ENCODE measurements around the gene SGCE. TPM values are rescaled to one million over a fixed set of nuclear protein-coding genes. Genes with fewer than 3 reads are reported as not detected.

The SGCE gene
- total and polyA plus RNA-seq, 9 of the 15 experiments (the other 6 are each of a cell fraction or from before 2014, with no cell fraction given): 0.09 to 0.46 (median 0.28) TPM; not detected in 5

DNA sequence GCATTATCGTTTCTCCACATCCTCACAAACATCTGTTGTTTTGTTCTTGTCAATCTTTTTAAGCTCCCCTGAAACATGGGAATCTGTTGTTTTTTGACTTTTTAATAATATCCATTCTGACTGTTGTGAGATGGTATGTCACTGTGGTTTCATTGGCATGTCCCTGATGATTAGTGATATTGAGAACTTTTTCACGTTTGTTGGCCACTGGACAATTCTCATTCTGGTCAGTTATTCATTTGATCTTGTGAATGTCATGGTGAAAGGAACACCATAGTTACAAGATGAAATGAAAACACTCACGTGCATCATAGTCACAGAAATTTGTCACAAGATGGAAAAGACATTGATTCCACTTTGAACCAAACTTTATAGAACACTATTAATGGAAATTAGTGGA, 20.5 kb upstream of the SGCE start:
- WGBS (ENCODE audit: insufficient coverage, low coverage, missing lambda C conversion rate): 2% methylated on average over 3 of the region's 3 CpGs
- Histone ChIP-seq H3K4me2 (ENCODE audit: insufficient read depth, low read length) (no peak overlapping the region), H3K27me3 (ENCODE audit: control insufficient read depth in 2 of 2, insufficient read depth in 2 of 2, low read length in 2 of 2) (no peaks in the 10 kb centered on the region), H3K4me3 (no peak overlapping the region), H3K27ac (ENCODE audit: extremely low read depth, low read depth, low read length) (no peak overlapping the region), H3K9me3 (replicated peaks; ENCODE audit: control insufficient read depth, insufficient read depth, low read depth, low read length) (no peaks in the 10 kb centered on the region), H3K9ac (ENCODE audit: insufficient read depth in 1 of 2, low read depth in 2 of 2, low read length in 2 of 2) (no peak overlapping the region), H3K9me1 (ENCODE audit: control insufficient read depth, insufficient read depth, low read length) (no peaks in the 10 kb centered on the region), H3K79me2 (ENCODE audit: control insufficient read depth, insufficient read depth, low read length) (no peaks in the 10 kb centered on the region), H2AFZ (ENCODE audit: low read depth, low read length) (no peak overlapping the region), H3K4me1 (replicated peaks in 1 of 2; ENCODE audit: control insufficient read depth in 2 of 2, insufficient read depth in 2 of 2, low read length in 2 of 2) (no peaks in the 10 kb centered on the region), H4K20me1 (replicated peaks; ENCODE audit: control insufficient read depth, insufficient read depth, low read length) (no peaks in the 10 kb centered on the region), H3K36me3 (ENCODE audit: control insufficient read depth, insufficient read depth, low read length) (no peaks in the 10 kb centered on the region)
- FAIRE-seq: no peak
- in situ Hi-C loops (cut with MboI) (no loop called here), intact Hi-C loops (cut with micrococcal nuclease) (no loop called here)
- CTCF ChIA-PET (ENCODE audit: low intra/inter-chr PET ratio): no interaction called here
- BruUV-seq (replicated peaks): no TSS peak
- no peak for ATAC-seq
- POLR2A ChIA-PET: no interaction called here
- no peak for DNase-seq (ENCODE audit: extremely low read depth in 1 of 4, low spot score in 3 of 4)
- TF ChIP-seq, protein P1, sequence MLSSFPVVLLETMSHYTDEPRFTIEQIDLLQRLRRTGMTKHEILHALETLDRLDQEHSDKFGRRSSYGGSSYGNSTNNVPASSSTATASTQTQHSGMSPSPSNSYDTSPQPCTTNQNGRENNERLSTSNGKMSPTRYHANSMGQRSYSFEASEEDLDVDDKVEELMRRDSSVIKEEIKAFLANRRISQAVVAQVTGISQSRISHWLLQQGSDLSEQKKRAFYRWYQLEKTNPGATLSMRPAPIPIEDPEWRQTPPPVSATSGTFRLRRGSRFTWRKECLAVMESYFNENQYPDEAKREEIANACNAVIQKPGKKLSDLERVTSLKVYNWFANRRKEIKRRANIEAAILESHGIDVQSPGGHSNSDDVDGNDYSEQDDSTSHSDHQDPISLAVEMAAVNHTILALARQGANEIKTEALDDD (IDR thresholded peaks at IDR 0.05): no peak
- TF ChIP-seq CHCHD3 (CRISPR knock-in tag; IDR thresholded peaks at IDR 0.05) (no peak), ZFX (CRISPR knock-in tag; IDR thresholded peaks at IDR 0.05) (no peak), PHB (CRISPR knock-in tag; IDR thresholded peaks at IDR 0.05) (no peak), SMAD3 (CRISPR knock-in tag; conservative IDR thresholded peaks at IDR 0.05) (no peak), ZNF354B (CRISPR knock-in tag; IDR thresholded peaks at IDR 0.05) (no peak), FIP1L1 (IDR thresholded peaks at IDR 0.05; ENCODE audit: low read depth, low read length, poor library complexity, severe bottlenecking) (no peak), ZKSCAN8 (CRISPR knock-in tag; IDR thresholded peaks at IDR 0.05) (no peak), SETDB1 (IDR thresholded peaks at IDR 0.05; ENCODE audit: low read length) (no peak), CREB1 (IDR thresholded peaks at IDR 0.05) (no peak), CREB1 (CRISPR knock-in tag; IDR thresholded peaks at IDR 0.05) (no peak), POU5F1 (IDR thresholded peaks at IDR 0.05; ENCODE audit: borderline replicate concordance, low read depth, low read length, partially characterized antibody) (no peak), MEIS2 (IDR thresholded peaks at IDR 0.05; ENCODE audit: partially characterized antibody) (no peak), ZNF551 (CRISPR knock-in tag; IDR thresholded peaks at IDR 0.05) (no peak)
- TF ChIP-seq, protein P2, sequence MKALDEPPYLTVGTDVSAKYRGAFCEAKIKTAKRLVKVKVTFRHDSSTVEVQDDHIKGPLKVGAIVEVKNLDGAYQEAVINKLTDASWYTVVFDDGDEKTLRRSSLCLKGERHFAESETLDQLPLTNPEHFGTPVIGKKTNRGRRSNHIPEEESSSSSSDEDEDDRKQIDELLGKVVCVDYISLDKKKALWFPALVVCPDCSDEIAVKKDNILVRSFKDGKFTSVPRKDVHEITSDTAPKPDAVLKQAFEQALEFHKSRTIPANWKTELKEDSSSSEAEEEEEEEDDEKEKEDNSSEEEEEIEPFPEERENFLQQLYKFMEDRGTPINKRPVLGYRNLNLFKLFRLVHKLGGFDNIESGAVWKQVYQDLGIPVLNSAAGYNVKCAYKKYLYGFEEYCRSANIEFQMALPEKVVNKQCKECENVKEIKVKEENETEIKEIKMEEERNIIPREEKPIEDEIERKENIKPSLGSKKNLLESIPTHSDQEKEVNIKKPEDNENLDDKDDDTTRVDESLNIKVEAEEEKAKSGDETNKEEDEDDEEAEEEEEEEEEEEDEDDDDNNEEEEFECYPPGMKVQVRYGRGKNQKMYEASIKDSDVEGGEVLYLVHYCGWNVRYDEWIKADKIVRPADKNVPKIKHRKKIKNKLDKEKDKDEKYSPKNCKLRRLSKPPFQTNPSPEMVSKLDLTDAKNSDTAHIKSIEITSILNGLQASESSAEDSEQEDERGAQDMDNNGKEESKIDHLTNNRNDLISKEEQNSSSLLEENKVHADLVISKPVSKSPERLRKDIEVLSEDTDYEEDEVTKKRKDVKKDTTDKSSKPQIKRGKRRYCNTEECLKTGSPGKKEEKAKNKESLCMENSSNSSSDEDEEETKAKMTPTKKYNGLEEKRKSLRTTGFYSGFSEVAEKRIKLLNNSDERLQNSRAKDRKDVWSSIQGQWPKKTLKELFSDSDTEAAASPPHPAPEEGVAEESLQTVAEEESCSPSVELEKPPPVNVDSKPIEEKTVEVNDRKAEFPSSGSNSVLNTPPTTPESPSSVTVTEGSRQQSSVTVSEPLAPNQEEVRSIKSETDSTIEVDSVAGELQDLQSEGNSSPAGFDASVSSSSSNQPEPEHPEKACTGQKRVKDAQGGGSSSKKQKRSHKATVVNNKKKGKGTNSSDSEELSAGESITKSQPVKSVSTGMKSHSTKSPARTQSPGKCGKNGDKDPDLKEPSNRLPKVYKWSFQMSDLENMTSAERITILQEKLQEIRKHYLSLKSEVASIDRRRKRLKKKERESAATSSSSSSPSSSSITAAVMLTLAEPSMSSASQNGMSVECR (CRISPR knock-in tag; IDR thresholded peaks at IDR 0.05): no peak
- TF ChIP-seq, protein P3, sequence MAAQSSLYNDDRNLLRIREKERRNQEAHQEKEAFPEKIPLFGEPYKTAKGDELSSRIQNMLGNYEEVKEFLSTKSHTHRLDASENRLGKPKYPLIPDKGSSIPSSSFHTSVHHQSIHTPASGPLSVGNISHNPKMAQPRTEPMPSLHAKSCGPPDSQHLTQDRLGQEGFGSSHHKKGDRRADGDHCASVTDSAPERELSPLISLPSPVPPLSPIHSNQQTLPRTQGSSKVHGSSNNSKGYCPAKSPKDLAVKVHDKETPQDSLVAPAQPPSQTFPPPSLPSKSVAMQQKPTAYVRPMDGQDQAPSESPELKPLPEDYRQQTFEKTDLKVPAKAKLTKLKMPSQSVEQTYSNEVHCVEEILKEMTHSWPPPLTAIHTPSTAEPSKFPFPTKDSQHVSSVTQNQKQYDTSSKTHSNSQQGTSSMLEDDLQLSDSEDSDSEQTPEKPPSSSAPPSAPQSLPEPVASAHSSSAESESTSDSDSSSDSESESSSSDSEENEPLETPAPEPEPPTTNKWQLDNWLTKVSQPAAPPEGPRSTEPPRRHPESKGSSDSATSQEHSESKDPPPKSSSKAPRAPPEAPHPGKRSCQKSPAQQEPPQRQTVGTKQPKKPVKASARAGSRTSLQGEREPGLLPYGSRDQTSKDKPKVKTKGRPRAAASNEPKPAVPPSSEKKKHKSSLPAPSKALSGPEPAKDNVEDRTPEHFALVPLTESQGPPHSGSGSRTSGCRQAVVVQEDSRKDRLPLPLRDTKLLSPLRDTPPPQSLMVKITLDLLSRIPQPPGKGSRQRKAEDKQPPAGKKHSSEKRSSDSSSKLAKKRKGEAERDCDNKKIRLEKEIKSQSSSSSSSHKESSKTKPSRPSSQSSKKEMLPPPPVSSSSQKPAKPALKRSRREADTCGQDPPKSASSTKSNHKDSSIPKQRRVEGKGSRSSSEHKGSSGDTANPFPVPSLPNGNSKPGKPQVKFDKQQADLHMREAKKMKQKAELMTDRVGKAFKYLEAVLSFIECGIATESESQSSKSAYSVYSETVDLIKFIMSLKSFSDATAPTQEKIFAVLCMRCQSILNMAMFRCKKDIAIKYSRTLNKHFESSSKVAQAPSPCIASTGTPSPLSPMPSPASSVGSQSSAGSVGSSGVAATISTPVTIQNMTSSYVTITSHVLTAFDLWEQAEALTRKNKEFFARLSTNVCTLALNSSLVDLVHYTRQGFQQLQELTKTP (IDR thresholded peaks at IDR 0.05; ENCODE audit: low read depth in 1 of 2, partially characterized antibody in 2 of 2): no peak
